ENCODE measurements around the gene DNAH10. TPM values are rescaled to one million over a fixed set of nuclear protein-coding genes. Genes with fewer than 3 reads are reported as not detected.

The DNAH10 gene
- polyA plus RNA-seq, 6 donors from 2014 or later = 0.03 to 0.33 (median 0.17) TPM; not detected in 1

DNA sequence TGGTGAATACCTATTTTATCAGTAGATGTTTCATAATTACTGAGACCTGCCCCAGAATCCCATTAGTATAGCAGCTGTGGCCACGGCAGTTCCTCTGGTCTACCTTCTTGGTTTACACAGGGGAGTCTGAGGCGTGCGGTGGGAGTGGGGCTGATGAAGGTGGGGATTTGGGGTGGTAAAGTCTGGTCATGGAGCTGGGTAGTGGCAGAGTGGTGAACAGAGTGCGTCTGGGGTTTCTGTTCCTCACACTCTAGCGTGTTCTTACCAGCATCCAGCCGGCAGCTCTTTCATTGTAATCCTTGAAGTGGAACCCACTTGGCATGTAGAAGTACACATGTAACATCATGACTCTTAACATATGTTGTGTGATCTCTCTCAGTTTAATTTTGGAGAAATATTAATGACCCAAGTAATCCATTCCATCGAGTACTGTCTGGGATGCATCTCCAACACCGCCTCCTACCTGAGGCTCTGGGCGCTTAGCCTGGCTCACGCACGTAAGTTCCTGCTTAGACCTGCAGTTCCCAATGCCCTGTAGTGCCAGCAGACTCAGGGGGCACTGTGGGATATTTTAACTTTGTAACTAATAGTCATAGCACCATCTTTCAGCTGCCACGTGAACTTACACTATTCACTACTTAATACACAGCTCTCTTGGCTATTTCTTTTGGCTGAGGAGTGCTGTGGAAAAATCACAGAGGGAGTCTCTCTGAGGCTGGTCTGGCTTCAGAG lies 7.9 kb upstream of the DNAH10 start:
- ATAC-seq (ENCODE audit: low read depth in 2 of 2) = no peak
- no peak overlapping the region for H3K4me3 Mint-ChIP-seq
- no peaks in the 10 kb centered on the region for H3K27me3 Mint-ChIP-seq
- no peaks in the 10 kb centered on the region for H3K4me1 Mint-ChIP-seq
- DNase-seq = no peak
- H3K27ac Mint-ChIP-seq = peak overlapping the region in 3 of 6 donors; percentile 11 to 73 (median 61)
- H3K36me3 Mint-ChIP-seq = peaks cover 0 to 11% of the 10 kb centered on the region in 2 donors
- H3K9me3 Mint-ChIP-seq = no peaks in the 10 kb centered on the region

DNA sequence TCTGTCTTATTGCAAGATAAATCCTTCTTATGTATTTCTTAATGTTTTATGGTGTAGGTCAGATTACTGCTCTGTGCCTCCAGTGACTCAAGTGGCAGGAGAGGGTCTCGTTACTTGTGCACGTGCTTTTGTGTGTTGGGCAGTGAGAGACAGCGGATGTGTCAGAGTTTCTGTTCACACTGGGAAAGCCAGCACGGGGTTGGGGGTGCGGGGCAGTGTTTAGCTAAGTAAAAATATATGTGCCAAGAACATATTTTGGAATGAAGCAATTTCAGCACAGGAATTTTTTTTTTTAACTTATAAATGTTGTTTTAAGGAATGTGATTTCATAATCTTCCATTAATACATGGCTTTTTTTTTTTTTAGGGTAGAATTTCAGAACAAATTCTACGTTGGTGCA lies 4.5 kb upstream of the DNAH10 start:
- Mint-ChIP-seq H3K9me3 (no peaks in the 10 kb centered on the region), H3K4me3 (no peak overlapping the region), H3K36me3 (peaks cover 0 to 11% of the 10 kb centered on the region in 2 donors), H3K4me1 (peaks cover 0 to 6% (median 0%) of the 10 kb centered on the region in 3 donors), H3K27me3 (no peaks in the 10 kb centered on the region), H3K27ac (peak overlapping the region in 1 of 6 donors; percentile 17)
- DNase-seq = no peak
- ATAC-seq (ENCODE audit: low read depth in 2 of 2) = no peak

DNA sequence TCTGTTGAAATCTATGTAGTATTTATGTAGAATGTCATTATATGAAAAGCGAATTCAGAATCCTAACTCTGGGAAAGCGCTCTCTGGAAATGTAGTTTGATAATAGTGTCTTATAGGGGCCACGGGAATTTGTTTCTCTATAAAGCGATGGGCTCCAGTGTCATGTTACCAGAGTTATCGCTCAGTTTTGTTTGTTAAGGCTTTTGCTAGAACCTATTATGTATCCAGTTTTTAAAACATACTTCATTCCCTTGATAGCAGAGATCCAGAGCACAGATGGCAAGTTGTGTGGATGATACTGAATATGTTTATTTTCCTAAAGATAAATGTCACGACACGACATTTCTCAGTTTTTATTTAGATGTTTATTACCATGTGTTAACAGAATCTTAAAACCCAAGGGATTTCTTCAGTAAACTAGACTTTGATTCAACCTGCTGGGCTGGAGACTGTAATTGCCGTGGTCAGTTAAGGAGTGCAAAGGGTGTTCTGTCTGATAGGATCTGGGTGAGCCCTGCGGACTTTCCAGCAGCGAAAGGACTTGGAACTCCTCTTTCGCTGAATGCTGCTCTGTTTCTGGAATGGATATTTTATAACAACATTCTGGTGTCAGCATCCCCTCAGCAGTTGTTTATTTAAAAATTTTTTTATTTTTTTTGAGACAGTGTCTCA lies 1.7 kb upstream of the DNAH10 start:
- H3K4me3 Mint-ChIP-seq = peak overlapping the region in 2 of 8 donors; percentile 61 to 89
- no peak overlapping the region for H3K27ac Mint-ChIP-seq
- ATAC-seq (ENCODE audit: low read depth in 2 of 2) (no peak), DNase-seq (no peak)
- no peaks in the 10 kb centered on the region for H3K27me3 Mint-ChIP-seq
- no peaks in the 10 kb centered on the region for H3K9me3 Mint-ChIP-seq
- H3K4me1 Mint-ChIP-seq = peaks cover 0 to 9% (median 0%) of the 10 kb centered on the region in 3 donors
- peaks cover 0 to 11% of the 10 kb centered on the region in 2 donors for H3K36me3 Mint-ChIP-seq

DNA sequence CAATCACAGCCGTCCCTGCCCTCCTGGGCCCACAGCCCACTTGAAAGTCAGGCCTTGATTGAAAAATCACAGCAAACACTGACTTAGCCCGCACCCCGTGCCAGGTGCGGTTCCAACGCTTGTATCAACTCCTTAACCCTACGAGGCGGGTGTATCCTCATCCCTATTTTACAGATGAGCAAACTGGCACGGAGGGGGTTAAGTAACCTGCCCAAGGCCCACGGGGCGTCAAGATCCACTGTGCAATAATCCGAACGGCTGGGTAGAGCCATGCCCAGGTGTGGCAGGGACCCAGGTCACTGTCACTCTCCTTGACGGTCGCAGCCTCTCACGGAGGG lies 583 bp downstream of the DNAH10 start:
- DNase-seq = no peak
- Mint-ChIP-seq H3K36me3 (peaks cover 0 to 6% of the 10 kb centered on the region in 2 donors), H3K4me1 (peaks cover 4 to 14% (median 5%) of the 10 kb centered on the region in 3 donors)

DNA sequence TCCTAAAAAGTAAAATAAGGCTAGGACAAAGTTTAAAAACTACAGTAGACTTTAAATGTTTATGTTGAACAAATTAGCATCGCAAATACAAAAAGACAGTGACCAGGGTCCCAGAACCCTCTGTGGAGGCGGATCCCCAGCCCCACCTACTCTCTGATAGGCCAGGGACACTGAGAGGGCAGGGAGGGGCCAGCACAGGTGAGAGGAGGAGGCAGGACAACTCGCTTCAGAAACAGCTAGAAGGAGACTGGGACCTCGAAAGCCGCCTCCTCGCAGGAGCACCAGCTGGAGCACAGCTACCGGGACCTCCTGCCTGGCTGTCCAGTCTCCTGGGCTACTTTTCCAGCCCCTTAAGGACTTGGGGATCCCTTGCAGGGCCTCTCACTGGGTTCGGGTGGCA lies 992 bp downstream of the DNAH10 start:
- Mint-ChIP-seq H3K4me3 (peak overlapping the region in 6 of 8 donors; percentile 73 to 92 (median 90)), H3K27ac (peak overlapping the region in 1 of 6 donors; percentile 76), H3K9me3 (no peaks in the 10 kb centered on the region), H3K36me3 (peaks cover 0 to 2% of the 10 kb centered on the region in 2 donors), H3K27me3 (no peaks in the 10 kb centered on the region), H3K4me1 (peaks cover 4 to 17% (median 6%) of the 10 kb centered on the region in 3 donors)
- ATAC-seq (ENCODE audit: low read depth in 2 of 2) = no peak
- no peak for DNase-seq

More for the DNA sequence above, 583 bp downstream of the DNAH10 start:
- Mint-ChIP-seq H3K4me3 (peak overlapping the region; percentile 73 to 94 (median 90)), H3K9me3 (no peaks in the 10 kb centered on the region), H3K27ac (peak overlapping the region in 1 of 6 donors; percentile 19), H3K27me3 (no peaks in the 10 kb centered on the region)
- no peak for ATAC-seq (ENCODE audit: low read depth in 2 of 2)

DNA sequence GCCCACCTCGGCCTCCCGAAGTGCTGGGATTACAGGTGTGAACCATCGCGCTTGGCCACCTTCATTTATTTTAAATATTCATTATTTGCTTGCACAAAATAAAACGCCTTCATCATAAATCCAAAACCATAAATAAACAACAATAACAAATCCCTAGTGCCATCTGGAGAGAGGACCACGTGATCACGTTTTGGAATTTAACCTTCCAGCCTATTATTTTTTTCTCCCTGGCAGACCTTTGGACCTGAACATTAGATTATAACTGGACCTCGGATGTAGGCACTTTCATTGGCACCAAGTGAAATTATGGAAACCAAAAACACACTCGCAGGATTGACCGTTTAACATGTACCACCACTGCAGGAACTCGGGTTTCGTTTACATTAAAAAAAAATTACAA lies 2.0 kb downstream of the DNAH10 start:
- DNase-seq (no peak), ATAC-seq (ENCODE audit: low read depth in 2 of 2) (no peak)
- Mint-ChIP-seq H3K9me3 (no peaks in the 10 kb centered on the region), H3K4me3 (peak overlapping the region in 4 of 8 donors; percentile 30 to 59 (median 34)), H3K27me3 (no peaks in the 10 kb centered on the region), H3K4me1 (peaks cover 4 to 20% (median 6%) of the 10 kb centered on the region in 3 donors), H3K36me3 (no peaks in the 10 kb centered on the region), H3K27ac (no peak overlapping the region)

DNA sequence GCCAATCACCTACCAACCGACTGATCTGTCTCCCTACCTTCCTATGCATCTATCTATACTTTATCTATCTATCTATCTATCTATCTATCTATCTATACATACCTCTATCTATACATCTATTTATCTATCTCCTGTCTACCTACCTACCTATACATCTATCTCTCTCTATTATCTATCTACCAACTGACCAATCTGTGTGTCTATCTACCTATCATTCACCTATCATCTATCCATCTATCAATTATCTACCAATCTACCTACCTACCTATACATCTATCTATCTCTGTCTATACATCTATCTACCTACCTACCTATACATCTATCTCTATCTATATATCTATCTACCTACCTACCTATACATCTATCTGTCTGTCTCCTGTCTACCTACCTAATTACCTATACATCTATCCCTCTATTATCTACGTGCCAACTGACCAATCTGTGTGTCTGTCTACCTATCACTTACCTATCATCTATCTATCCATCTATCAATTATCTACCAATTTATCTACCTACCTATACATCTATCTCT lies 3.5 kb downstream of the DNAH10 start:
- H3K4me3 Mint-ChIP-seq = no peak overlapping the region
- ATAC-seq (ENCODE audit: low read depth in 2 of 2) = no peak
- no peaks in the 10 kb centered on the region for H3K36me3 Mint-ChIP-seq
- DNase-seq = no peak
- no peak overlapping the region for H3K27ac Mint-ChIP-seq
- no peaks in the 10 kb centered on the region for H3K27me3 Mint-ChIP-seq
- H3K9me3 Mint-ChIP-seq = no peaks in the 10 kb centered on the region
- H3K4me1 Mint-ChIP-seq = peaks cover 4 to 20% (median 6%) of the 10 kb centered on the region in 3 donors

DNA sequence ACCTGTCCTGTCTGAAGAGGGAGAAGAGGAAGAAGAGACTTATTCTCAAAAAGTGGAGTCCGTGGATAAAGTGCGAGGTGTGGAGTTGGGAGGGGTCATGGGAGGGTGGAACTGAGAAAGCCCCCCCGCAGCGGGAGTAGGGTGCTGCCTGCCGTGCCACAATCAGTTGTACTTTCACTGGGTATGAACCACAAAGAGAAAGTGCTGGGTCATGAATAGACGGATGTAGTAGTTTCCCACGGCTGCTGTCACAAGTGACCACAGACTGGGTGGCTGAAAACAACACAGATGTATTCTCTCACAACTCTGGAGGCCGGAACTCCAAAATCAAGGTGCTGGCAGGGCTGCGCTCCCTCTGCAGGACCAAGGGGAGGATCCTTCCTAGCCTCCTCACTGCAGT lies 5.5 kb downstream of the DNAH10 start:
- Mint-ChIP-seq H3K36me3 (no peaks in the 10 kb centered on the region), H3K4me3 (peak overlapping the region in 1 of 8 donors; percentile 1), H3K27me3 (no peaks in the 10 kb centered on the region), H3K9me3 (peaks cover 0 to 1% (median 0%) of the 10 kb centered on the region in 7 donors), H3K27ac (peak overlapping the region in 1 of 6 donors; percentile 40), H3K4me1 (peaks cover 4 to 14% (median 6%) of the 10 kb centered on the region in 3 donors)
- no peak for DNase-seq
- ATAC-seq (ENCODE audit: low read depth in 2 of 2) = peak; percentile 38 to 51

DNA sequence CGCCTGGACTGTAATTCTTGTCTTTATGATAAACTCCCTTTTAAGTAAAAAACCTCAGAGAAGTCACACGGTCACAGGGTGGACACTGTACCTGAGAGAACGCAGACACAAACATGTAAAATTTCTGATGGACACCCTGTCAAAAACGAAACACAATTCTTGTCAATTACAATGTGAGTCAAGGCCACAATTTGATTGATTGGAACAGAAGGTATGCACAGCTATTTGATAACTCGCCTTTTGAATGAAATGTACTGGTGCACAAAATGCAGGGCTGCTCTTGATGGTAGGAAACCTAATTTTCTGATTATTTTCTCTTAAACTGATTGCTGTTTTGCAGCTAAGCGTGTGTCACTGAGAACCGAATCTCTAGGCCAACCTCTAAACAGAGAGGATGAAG lies 9.2 kb downstream of the DNAH10 start:
- Mint-ChIP-seq H3K27ac (no peak overlapping the region), H3K36me3 (no peaks in the 10 kb centered on the region), H3K4me3 (no peak overlapping the region), H3K9me3 (peaks cover 0 to 10% (median 3%) of the 10 kb centered on the region in 7 donors), H3K27me3 (peaks cover 0 to 7% (median 0%) of the 10 kb centered on the region in 3 donors), H3K4me1 (peaks cover 4 to 10% (median 6%) of the 10 kb centered on the region in 3 donors)
- DNase-seq = no peak
- ATAC-seq (ENCODE audit: low read depth in 2 of 2) = no peak

DNA sequence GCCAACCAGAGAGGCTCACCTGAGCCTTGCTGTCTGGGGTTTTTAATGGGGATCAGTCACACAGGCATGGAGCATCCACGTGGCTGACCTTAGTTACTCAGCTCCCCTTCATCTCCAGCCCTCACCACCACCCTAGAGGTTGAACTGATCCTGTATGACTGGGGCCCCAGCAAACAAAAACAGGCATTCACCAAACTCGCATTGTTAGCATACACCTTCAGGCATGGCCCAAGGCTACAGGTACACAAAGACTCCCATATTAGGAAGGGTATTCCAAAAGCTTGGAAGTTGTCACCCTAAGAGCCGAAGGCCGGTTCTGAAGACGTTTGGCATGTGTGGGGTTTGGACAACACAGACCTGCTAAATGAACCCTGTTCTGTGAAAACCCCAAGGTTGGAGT lies 10.0 kb downstream of the DNAH10 start:
- no peak for ATAC-seq (ENCODE audit: low read depth in 2 of 2)
- Mint-ChIP-seq H3K4me1 (peaks cover 4 to 10% (median 6%) of the 10 kb centered on the region in 3 donors), H3K27ac (no peak overlapping the region)

DNA sequence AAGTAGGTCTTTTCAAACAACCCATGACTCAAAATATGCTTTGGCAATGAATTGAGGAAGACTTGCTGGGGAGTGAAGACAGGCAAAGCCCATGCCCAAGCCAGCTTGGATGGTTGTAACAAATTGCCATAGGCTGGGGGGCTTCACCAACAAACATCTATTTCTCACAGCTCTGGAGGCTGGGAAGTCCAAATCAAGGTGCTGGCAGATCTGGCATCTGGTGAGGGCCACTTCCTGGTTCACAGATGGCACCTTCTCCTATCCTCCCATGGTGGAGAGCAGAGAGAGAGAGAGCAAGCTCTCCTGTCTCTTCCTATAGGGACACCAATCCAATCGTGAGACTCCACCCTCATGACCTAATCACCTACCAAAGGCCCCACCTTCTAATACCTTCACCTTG lies 11.3 kb downstream of the DNAH10 start:
- ATAC-seq (ENCODE audit: low read depth in 2 of 2) (no peak), DNase-seq (no peak)
- H3K36me3 Mint-ChIP-seq = no peaks in the 10 kb centered on the region
- H3K4me1 Mint-ChIP-seq = no peaks in the 10 kb centered on the region
- H3K27ac Mint-ChIP-seq = no peak overlapping the region
- peaks cover 0 to 7% (median 4%) of the 10 kb centered on the region in 3 donors for H3K27me3 Mint-ChIP-seq
- peaks cover 0 to 10% (median 3%) of the 10 kb centered on the region in 7 donors for H3K9me3 Mint-ChIP-seq
- no peak overlapping the region for H3K4me3 Mint-ChIP-seq

More for the DNA sequence above, 10.0 kb downstream of the DNAH10 start:
- peaks cover 0 to 10% (median 3%) of the 10 kb centered on the region in 7 donors for H3K9me3 Mint-ChIP-seq
- H3K27me3 Mint-ChIP-seq = peaks cover 0 to 7% (median 4%) of the 10 kb centered on the region in 3 donors
- DNase-seq = no peak
- H3K36me3 Mint-ChIP-seq = no peaks in the 10 kb centered on the region
- H3K4me3 Mint-ChIP-seq = no peak overlapping the region

DNA sequence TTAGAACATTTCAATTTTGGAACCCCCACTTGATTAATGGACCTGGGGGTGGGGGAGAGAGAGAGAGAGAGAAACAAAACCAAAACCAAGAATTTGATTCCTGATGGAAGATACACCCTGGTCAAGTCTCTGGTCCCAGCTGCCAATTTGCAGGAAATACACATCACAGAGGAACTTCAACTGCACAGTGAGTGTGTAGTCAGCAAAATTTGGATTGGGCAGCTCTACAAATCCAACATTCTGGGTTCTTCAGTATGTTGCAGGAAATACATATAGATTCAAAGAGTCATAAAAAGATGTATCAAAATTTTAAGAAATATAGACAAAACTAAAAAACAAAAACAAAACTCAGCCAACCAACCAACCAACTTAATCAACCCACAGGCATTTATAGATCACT lies 17.4 kb downstream of the DNAH10 start:
- ATAC-seq (ENCODE audit: low read depth in 2 of 2) = no peak
- no peak overlapping the region for H3K4me3 Mint-ChIP-seq
- H3K36me3 Mint-ChIP-seq = peaks cover 0 to 8% of the 10 kb centered on the region in 2 donors
- H3K27ac Mint-ChIP-seq = peak overlapping the region in 1 of 6 donors; percentile 8
- H3K9me3 Mint-ChIP-seq = peaks cover 0 to 7% (median 3%) of the 10 kb centered on the region in 7 donors
- no peak for DNase-seq
- peaks cover 0 to 7% (median 4%) of the 10 kb centered on the region in 3 donors for H3K27me3 Mint-ChIP-seq
- H3K4me1 Mint-ChIP-seq = no peaks in the 10 kb centered on the region

DNA sequence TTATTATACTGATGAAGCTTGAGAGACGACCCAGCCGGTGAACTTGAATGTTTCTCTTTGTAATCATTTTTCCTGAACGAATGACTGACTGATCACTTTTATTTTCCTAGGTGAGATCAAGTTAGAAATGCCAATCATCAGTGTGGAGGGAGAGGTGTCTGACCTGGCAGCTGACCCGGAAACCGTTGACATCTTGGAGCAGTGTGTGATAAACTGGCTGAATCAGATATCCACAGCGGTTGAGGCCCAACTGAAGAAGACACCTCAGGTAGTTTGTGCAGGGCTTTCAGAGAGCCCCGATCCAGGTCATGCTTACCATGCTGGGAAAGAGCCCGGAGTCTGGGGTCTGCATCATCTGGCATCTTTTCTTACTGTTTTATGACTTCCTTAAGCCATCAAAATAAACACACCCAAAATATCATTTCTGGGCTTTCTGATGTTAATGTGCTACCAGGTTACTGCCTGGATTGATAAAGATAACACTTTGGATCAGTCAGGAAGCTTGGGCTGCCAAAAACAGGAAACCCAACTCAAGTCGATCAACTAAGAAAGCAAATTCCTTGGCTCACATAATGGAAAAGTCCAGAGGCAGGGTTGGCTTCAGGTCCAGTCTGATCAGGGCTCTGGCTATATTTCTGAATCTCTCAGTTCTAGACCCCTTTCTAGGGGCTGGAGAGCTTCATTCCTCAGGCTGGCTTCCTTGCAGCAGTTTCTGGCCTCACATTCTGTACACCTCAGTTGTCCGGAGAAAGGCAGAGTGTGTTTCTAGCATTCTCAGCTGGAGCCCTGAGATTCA lies 21.1 kb downstream of the DNAH10 start:
- ATAC-seq (ENCODE audit: low read depth in 2 of 2) (no peak), DNase-seq (no peak)
- H3K4me3 Mint-ChIP-seq = peak overlapping the region in 1 of 8 donors; percentile 20

More for the DNA sequence above, 21.1 kb downstream of the DNAH10 start:
- Mint-ChIP-seq H3K9me3 (peaks cover 0 to 5% (median 0%) of the 10 kb centered on the region in 7 donors), H3K4me1 (no peaks in the 10 kb centered on the region), H3K36me3 (peaks cover 0 to 8% of the 10 kb centered on the region in 2 donors), H3K27ac (no peak overlapping the region), H3K27me3 (no peaks in the 10 kb centered on the region)
